ENCODE results near the gene SPG11.
"Not testable (repeated sequence)": the region's sequence is repeated elsewhere in the genome, so short reads cannot be mapped to it uniquely, and the experiment has no call there.

SPG11 gene

GRCh38 chr15:44692659-44693058 is 29.2 kb upstream of the SPG11 start:
- no peak for ATAC-seq
- Mint-ChIP-seq H3K4me1 (peaks cover 26% of the 10 kb centered on the region), H3K27ac (peak overlapping the region; percentile 35)

GRCh38 chr15:44690245-44690644 is 26.8 kb upstream of the SPG11 start:
- peaks cover 13% of the 10 kb centered on the region for H3K9me3 Mint-ChIP-seq
- H3K4me1 Mint-ChIP-seq: peaks cover 26% of the 10 kb centered on the region

More at GRCh38 chr15:44692659-44693058, 29.2 kb upstream of the SPG11 start:
- peaks cover 2% of the 10 kb centered on the region for H3K9me3 Mint-ChIP-seq
- no peak overlapping the region for H3K4me3 Mint-ChIP-seq
- H3K36me3 Mint-ChIP-seq: peaks cover 3% of the 10 kb centered on the region
- H3K27me3 Mint-ChIP-seq: no peaks in the 10 kb centered on the region

GRCh38 chr15:44689318-44689717 is 25.9 kb upstream of the SPG11 start:
- ATAC-seq, H3K4me3 Mint-ChIP-seq, H3K27me3 Mint-ChIP-seq, H3K27ac Mint-ChIP-seq: not testable (repeated sequence)
- Mint-ChIP-seq H3K36me3 (peaks cover 27% of the 10 kb centered on the region), H3K4me1 (peaks cover 28% of the 10 kb centered on the region), H3K9me3 (peaks cover 17% of the 10 kb centered on the region)

More at GRCh38 chr15:44690245-44690644, 26.8 kb upstream of the SPG11 start:
- ATAC-seq, H3K4me3 Mint-ChIP-seq, H3K27ac Mint-ChIP-seq, H3K27me3 Mint-ChIP-seq: not testable (repeated sequence)
- peaks cover 23% of the 10 kb centered on the region for H3K36me3 Mint-ChIP-seq

DNA sequence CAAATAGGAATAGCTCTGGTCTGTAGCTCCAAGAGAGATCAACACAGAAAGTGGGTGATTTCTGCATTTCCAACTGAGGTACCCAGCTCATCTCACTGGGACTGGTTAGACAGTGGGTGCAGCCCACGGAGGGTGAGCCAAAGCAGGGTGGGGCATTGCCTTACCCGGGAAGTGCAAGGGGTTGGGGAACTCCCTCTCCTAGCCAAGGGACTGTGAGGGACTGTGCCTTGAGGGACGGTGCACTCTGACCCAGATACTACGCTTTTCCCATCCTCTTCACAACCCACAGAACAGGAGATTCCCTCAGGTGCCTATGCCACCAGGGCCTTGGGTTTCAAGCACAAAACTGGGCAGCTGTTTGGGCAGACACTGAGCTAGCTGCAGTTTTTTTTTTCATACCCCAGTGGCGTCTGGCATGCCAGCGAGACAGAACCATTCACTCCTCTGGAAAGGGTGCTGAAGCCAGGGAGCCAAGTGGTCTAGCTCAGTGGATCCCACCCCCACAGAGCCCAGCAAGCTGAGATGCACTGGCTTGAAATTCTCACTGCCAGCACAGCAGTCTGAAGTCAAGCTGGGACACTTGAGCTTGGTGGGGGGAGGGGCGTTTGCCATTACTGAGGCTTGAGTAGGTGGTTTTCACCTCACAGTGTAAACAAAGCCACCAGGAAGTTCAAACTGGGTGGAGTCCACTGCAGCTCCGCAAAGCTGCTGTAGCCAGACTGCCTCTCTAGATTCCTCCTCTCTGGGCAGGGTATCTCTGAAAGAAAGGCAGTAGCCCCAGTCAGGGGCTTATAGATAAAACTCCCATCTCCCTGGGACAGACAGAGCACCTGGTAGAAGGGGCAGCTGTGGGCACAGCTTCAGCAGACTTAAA is 19.6 kb upstream of the SPG11 start:
- H3K27ac Mint-ChIP-seq: peak overlapping the region; percentile 35
- H3K27me3 Mint-ChIP-seq: not testable (repeated sequence)
- H3K4me1 Mint-ChIP-seq: peaks cover 67% of the 10 kb centered on the region
- peaks cover 57% of the 10 kb centered on the region for H3K36me3 Mint-ChIP-seq
- ATAC-seq: peak; percentile 56
- H3K4me3 Mint-ChIP-seq: peak overlapping the region; percentile 53
- peaks cover 19% of the 10 kb centered on the region for H3K9me3 Mint-ChIP-seq

DNA sequence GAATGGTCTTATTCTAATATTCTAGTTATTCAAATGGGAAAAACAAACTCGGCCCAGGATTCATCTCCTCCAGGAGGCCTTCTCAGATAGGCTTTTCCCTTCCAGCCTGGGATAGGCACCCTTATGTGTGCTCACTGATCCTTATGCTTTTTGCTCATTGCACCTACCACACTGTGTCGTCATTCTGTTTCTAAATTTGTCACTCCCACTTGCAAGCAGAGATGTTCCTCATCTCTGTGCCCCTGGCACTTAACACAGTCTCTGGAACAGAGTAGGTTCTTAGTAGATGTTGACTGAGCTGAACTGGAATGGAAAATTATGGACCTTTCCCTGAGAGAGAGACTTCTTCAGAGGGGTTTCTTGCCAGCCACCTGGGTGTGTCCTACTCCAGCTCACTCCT is 18.7 kb upstream of the SPG11 start:
- Mint-ChIP-seq H3K4me1 (peaks cover 68% of the 10 kb centered on the region), H3K27me3 (no peaks in the 10 kb centered on the region), H3K36me3 (peaks cover 50% of the 10 kb centered on the region), H3K4me3 (no peak overlapping the region), H3K27ac (peak overlapping the region; percentile 35), H3K9me3 (peaks cover 13% of the 10 kb centered on the region)
- no peak for ATAC-seq

DNA sequence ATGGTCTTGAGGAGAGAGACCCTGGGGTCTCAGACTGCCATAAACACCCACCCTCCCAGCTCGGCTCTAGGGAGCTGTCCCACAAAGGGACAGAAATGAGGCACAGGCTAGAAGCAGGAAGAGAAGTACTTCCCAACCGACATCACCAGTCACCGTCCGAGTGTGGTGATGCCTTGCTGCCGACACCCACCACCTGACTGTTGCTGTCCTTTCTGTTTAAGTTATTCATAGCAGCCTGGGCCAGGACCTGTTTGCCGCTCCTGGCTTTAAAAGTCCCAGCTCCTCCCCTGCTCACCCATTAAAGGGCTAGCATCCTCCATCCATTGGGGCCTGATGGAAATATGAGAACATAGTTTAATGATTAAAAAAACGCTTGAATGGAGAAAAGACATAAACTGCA is 13.2 kb upstream of the SPG11 start:
- Mint-ChIP-seq H3K4me1 (peaks cover 72% of the 10 kb centered on the region), H3K4me3 (peak overlapping the region; percentile 58), H3K9me3 (peaks cover 5% of the 10 kb centered on the region), H3K36me3 (peaks cover 22% of the 10 kb centered on the region), H3K27me3 (no peaks in the 10 kb centered on the region), H3K27ac (peak overlapping the region; percentile 91)
- peak; percentile 80 for ATAC-seq

GRCh38 chr15:44675911-44676310 is 12.4 kb upstream of the SPG11 start:
- Mint-ChIP-seq H3K4me1 (peaks cover 73% of the 10 kb centered on the region), H3K36me3 (peaks cover 16% of the 10 kb centered on the region), H3K27me3 (no peaks in the 10 kb centered on the region), H3K9me3 (peaks cover 5% of the 10 kb centered on the region), H3K27ac (peak overlapping the region; percentile 91), H3K4me3 (peak overlapping the region; percentile 62)
- ATAC-seq: peak; percentile 40

GRCh38 chr15:44673639-44674038 is 10.2 kb upstream of the SPG11 start:
- Mint-ChIP-seq H3K36me3 (peaks cover 6% of the 10 kb centered on the region), H3K4me3 (no peak overlapping the region), H3K27me3 (no peaks in the 10 kb centered on the region), H3K4me1 (peaks cover 81% of the 10 kb centered on the region), H3K27ac (peak overlapping the region; percentile 93), H3K9me3 (peaks cover 5% of the 10 kb centered on the region)
- no peak for ATAC-seq

- Mint-ChIP-seq H3K36me3 (peaks cover 6% of the 10 kb centered on the region), H3K4me1 (peaks cover 87% of the 10 kb centered on the region), H3K27me3 (no peaks in the 10 kb centered on the region), H3K9me3 (peaks cover 2% of the 10 kb centered on the region), H3K27ac (peak overlapping the region; percentile 93), H3K4me3 (peak overlapping the region; percentile 34)
- peak; percentile 78 for ATAC-seq
Measured at GRCh38 chr15:44670087-44670950, 6.9 kb upstream of the SPG11 start.

DNA sequence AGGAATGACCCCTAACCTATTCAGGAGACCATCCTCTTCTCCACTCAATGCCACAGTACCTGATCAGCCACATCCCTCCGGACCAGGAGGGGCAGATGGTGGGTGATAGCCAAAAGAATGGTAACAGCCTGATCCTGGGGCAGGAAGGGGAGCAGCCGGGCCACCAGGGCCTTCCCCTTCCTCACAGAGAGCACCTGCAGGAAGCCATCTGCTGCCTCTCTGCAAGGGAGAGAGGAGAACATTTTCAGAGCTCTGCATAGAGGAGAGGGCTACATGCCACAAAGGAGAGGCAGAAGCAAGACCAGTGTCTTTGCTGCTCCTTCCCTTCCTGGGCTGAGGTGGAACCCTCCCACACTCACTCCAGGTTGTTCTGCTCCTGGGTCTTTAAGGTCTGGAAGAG is 5.5 kb upstream of the SPG11 start:
- H3K9me3 Mint-ChIP-seq: peaks cover 2% of the 10 kb centered on the region
- ATAC-seq: no peak
- peaks cover 6% of the 10 kb centered on the region for H3K36me3 Mint-ChIP-seq
- H3K27me3 Mint-ChIP-seq: no peaks in the 10 kb centered on the region
- H3K4me1 Mint-ChIP-seq: peaks cover 89% of the 10 kb centered on the region
- H3K27ac Mint-ChIP-seq: peak overlapping the region; percentile 93
- H3K4me3 Mint-ChIP-seq: no peak overlapping the region

GRCh38 chr15:44667039-44667360 is 3.5 kb upstream of the SPG11 start:
- Mint-ChIP-seq H3K4me3 (peak overlapping the region; percentile 66), H3K36me3 (peaks cover 1% of the 10 kb centered on the region), H3K27ac (peak overlapping the region; percentile 93), H3K4me1 (peaks cover 76% of the 10 kb centered on the region), H3K9me3 (no peaks in the 10 kb centered on the region), H3K27me3 (no peaks in the 10 kb centered on the region)
- no peak for ATAC-seq

- peak overlapping the region; percentile 66 for H3K4me3 Mint-ChIP-seq
- peaks cover 70% of the 10 kb centered on the region for H3K4me1 Mint-ChIP-seq
- no peaks in the 10 kb centered on the region for H3K9me3 Mint-ChIP-seq
- no peaks in the 10 kb centered on the region for H3K27me3 Mint-ChIP-seq
- H3K36me3 Mint-ChIP-seq: no peaks in the 10 kb centered on the region
- no peak for ATAC-seq
- H3K27ac Mint-ChIP-seq: peak overlapping the region; percentile 93
Measured at GRCh38 chr15:44666210-44667038, 3.0 kb upstream of the SPG11 start.

GRCh38 chr15:44662478-44663409 is 718 bp downstream of the SPG11 start:
- peak; percentile 84 for ATAC-seq
- peak overlapping the region; percentile 91 for H3K4me3 Mint-ChIP-seq
- H3K9me3 Mint-ChIP-seq: no peaks in the 10 kb centered on the region
- peaks cover 8% of the 10 kb centered on the region for H3K36me3 Mint-ChIP-seq
- H3K27ac Mint-ChIP-seq: peak overlapping the region; percentile 95
- H3K4me1 Mint-ChIP-seq: peaks cover 40% of the 10 kb centered on the region
- H3K27me3 Mint-ChIP-seq: no peaks in the 10 kb centered on the region

GRCh38 chr15:44661576-44661975 is 1.9 kb downstream of the SPG11 start:
- ATAC-seq: no peak
- peak overlapping the region; percentile 95 for H3K27ac Mint-ChIP-seq
- peak overlapping the region; percentile 64 for H3K4me3 Mint-ChIP-seq
- H3K27me3 Mint-ChIP-seq: no peaks in the 10 kb centered on the region
- H3K9me3 Mint-ChIP-seq: no peaks in the 10 kb centered on the region
- peaks cover 9% of the 10 kb centered on the region for H3K36me3 Mint-ChIP-seq
- H3K4me1 Mint-ChIP-seq: peaks cover 31% of the 10 kb centered on the region

Measured in stimulated activated memory B cell treated with anti-CD40 and anti-IgM and Interleukin-4, amounts not matched to agents 10 μg/mL and 1 μg/mL and 100 μg/mL, for 72 hours (primary cell).